Uterus (tissue), 2 donors: ENCODE data around the gene MVK.

Experiments used
- CTCF ChIP-seq, 4 experiments: fragments of 200-600 bp in 2 of 4; fragments of 450-650 bp in 2 of 4; sonication (generic) in 2 of 4; IDR thresholded peaks; one replicate each; pipeline ENCODE4 v1.5.1; 2016 to 2019; ENCODE audit warnings: antibody characterized with exemption in 4 of 4, mild to moderate bottlenecking in 2 of 4, moderate library complexity in 1 of 4
- POLR2A ChIP-seq, 2 donors: fragments of 450-650 bp; IDR thresholded peaks; one replicate each; pipeline ENCODE4 v1.6.1; 2016; ENCODE audit warnings: antibody characterized with exemption in 2 of 2, mild to moderate bottlenecking in 1 of 2, moderate library complexity in 1 of 2

DNA sequence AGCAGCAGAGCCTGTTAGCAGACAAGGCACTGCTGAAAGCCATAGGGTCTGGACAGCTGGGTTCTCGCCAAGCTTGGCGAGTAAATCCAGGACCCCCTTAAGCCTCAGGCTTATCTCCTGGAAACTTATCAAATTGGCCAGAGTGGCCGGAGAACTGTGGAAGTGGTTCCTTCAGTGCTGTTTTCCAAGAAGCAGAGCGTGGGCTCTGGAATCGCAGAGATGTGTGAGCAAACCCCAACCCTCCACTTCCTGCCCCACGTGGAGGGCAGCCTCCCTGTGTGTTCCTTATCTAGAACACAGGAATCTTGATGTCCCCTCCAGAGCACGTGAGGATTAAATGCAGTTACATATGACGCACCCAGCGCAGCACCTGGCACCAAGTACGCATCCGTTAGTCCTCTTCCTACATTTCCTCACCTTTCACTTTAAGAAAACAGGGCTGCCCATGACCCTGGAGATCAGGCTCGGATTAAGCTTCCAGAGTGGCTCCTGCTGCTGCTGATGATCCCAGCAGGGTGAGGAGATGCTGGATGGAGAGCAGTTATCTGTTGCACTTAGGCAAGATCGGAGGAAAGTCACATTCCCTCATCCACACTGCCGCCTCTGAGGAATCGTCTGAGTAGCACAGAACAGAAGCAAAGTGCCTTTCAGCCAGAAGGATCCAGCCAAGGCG is 35.3 kb upstream of the MVK start:
- TF ChIP-seq CTCF (IDR thresholded peaks at IDR 0.05) (no peak), POLR2A (IDR thresholded peaks at IDR 0.05) (no peak)
